GM13977 (cell line): ENCODE results near the gene USF2.
A peak's percentile ranks its signal among the peaks of the same experiment; 100 is the strongest.

Experiments
- DNase-seq: peaks from one replicate; pipeline ENCODE4 v3.0.0; 2012; ENCODE audit warnings: low spot score
- CTCF ChIP-seq: IDR thresholded peaks from 2 replicates; pipeline ENCODE4 v1.5.1; 2012; ENCODE audit warnings: mild to moderate bottlenecking, control low read depth; ENCODE audit not compliant: insufficient read depth; ENCODE audit errors: extremely low read depth, missing control alignments
- in situ Hi-C: fragments of 300-500 bp; cut with MboI; formaldehyde crosslinking; loops from one replicate; pipeline ENCODE4 v1.12.0; 2022; ENCODE audit warnings: low sequenced_read_pairs, low pct_unique_long_range_greater_than_20kb, mixed read lengths, inconsistent platforms; ENCODE audit not compliant: unreplicated experiment

USF2 gene

GRCh38 chr19:35267353-35267817 lies 1.4 kb upstream of the USF2 start:
- DNase-seq, result peak; percentile 63
- in situ Hi-C loops, result no loop called here
- no peak for TF ChIP-seq CTCF

- peak; percentile 98 for DNase-seq
- in situ Hi-C loops, result no loop called here
- TF ChIP-seq CTCF, result no peak
Measured at GRCh38 chr19:35267818-35268535, 785 bp upstream of the USF2 start.

GRCh38 chr19:35269438-35270117 lies 816 bp downstream of the USF2 start:
- peak; percentile 69 for TF ChIP-seq CTCF
- peak; percentile 92 for DNase-seq
- in situ Hi-C loops, result no loop called here

GRCh38 chr19:35270381-35270811 lies 1.6 kb downstream of the USF2 start:
- DNase-seq, result no peak
- in situ Hi-C loops, result no loop called here
- TF ChIP-seq CTCF, result no peak

- in situ Hi-C loops, result no loop called here
- DNase-seq, result no peak
- TF ChIP-seq CTCF, result no peak
Measured at GRCh38 chr19:35271546-35271945, 2.8 kb downstream of the USF2 start.

GRCh38 chr19:35272122-35272719 lies 3.5 kb downstream of the USF2 start:
- no peak for TF ChIP-seq CTCF
- no peak for DNase-seq
- in situ Hi-C loops, result no loop called here
